ENCODE data around the gene SLC28A3.

Gene SLC28A3

GRCh38 chr9:84324811-84325210, 15.7 kb downstream of the SLC28A3 start:
- Mint-ChIP-seq H3K36me3 (ENCODE audit: low read depth) (no peaks in the 10 kb centered on the region), H3K9me3 (peaks cover 9% of the 10 kb centered on the region), H3K27me3 (ENCODE audit: low read depth) (peaks cover 5% of the 10 kb centered on the region), H3K27ac (no peak overlapping the region), H3K4me3 (no peak overlapping the region), H3K4me1 (ENCODE audit: low read depth) (peaks cover 5% of the 10 kb centered on the region)

GRCh38 chr9:84323858-84324257, 16.7 kb downstream of the SLC28A3 start:
- Mint-ChIP-seq H3K27ac (no peak overlapping the region), H3K27me3 (ENCODE audit: low read depth) (no peaks in the 10 kb centered on the region), H3K4me3 (no peak overlapping the region), H3K9me3 (peaks cover 7% of the 10 kb centered on the region), H3K36me3 (ENCODE audit: low read depth) (no peaks in the 10 kb centered on the region), H3K4me1 (ENCODE audit: low read depth) (peaks cover 5% of the 10 kb centered on the region)

GRCh38 chr9:84322828-84323227, 17.7 kb downstream of the SLC28A3 start:
- H3K9me3 Mint-ChIP-seq: peaks cover 1% of the 10 kb centered on the region
- H3K27me3 Mint-ChIP-seq (ENCODE audit: low read depth): no peaks in the 10 kb centered on the region
- no peak overlapping the region for H3K4me3 Mint-ChIP-seq
- H3K4me1 Mint-ChIP-seq (ENCODE audit: low read depth): peaks cover 5% of the 10 kb centered on the region
- H3K36me3 Mint-ChIP-seq (ENCODE audit: low read depth): no peaks in the 10 kb centered on the region
- no peak overlapping the region for H3K27ac Mint-ChIP-seq

GRCh38 chr9:84320231-84320630, 20.3 kb downstream of the SLC28A3 start:
- no peak overlapping the region for H3K4me3 Mint-ChIP-seq
- H3K9me3 Mint-ChIP-seq: no peaks in the 10 kb centered on the region
- no peaks in the 10 kb centered on the region for H3K27me3 Mint-ChIP-seq (ENCODE audit: low read depth)
- no peak overlapping the region for H3K27ac Mint-ChIP-seq
- peaks cover 5% of the 10 kb centered on the region for H3K4me1 Mint-ChIP-seq (ENCODE audit: low read depth)
- H3K36me3 Mint-ChIP-seq (ENCODE audit: low read depth): no peaks in the 10 kb centered on the region

- Mint-ChIP-seq H3K9me3 (no peaks in the 10 kb centered on the region), H3K27ac (no peak overlapping the region), H3K36me3 (ENCODE audit: low read depth) (no peaks in the 10 kb centered on the region), H3K4me3 (no peak overlapping the region), H3K4me1 (ENCODE audit: low read depth) (peaks cover 9% of the 10 kb centered on the region), H3K27me3 (ENCODE audit: low read depth) (no peaks in the 10 kb centered on the region)
These were observed 20.9 kb downstream of the SLC28A3 start for GRCh38 chr9:84319632-84320031.

GRCh38 chr9:84318981-84319380, 21.6 kb downstream of the SLC28A3 start:
- H3K4me3 Mint-ChIP-seq: no peak overlapping the region
- no peak overlapping the region for H3K27ac Mint-ChIP-seq

GRCh38 chr9:84317563-84317962, 23.0 kb downstream of the SLC28A3 start:
- H3K27ac Mint-ChIP-seq: no peak overlapping the region
- H3K4me1 Mint-ChIP-seq (ENCODE audit: low read depth): peaks cover 17% of the 10 kb centered on the region
- no peaks in the 10 kb centered on the region for H3K9me3 Mint-ChIP-seq
- no peaks in the 10 kb centered on the region for H3K36me3 Mint-ChIP-seq (ENCODE audit: low read depth)
- no peaks in the 10 kb centered on the region for H3K27me3 Mint-ChIP-seq (ENCODE audit: low read depth)
- H3K4me3 Mint-ChIP-seq: no peak overlapping the region

More at GRCh38 chr9:84318981-84319380, 21.6 kb downstream of the SLC28A3 start:
- Mint-ChIP-seq H3K9me3 (no peaks in the 10 kb centered on the region), H3K4me1 (ENCODE audit: low read depth) (peaks cover 14% of the 10 kb centered on the region), H3K36me3 (ENCODE audit: low read depth) (no peaks in the 10 kb centered on the region), H3K27me3 (ENCODE audit: low read depth) (no peaks in the 10 kb centered on the region)

- Mint-ChIP-seq H3K9me3 (no peaks in the 10 kb centered on the region), H3K4me3 (no peak overlapping the region), H3K27me3 (ENCODE audit: low read depth) (no peaks in the 10 kb centered on the region), H3K4me1 (ENCODE audit: low read depth) (peaks cover 19% of the 10 kb centered on the region), H3K27ac (peak overlapping the region; percentile 21), H3K36me3 (ENCODE audit: low read depth) (peaks cover 2% of the 10 kb centered on the region)
These were observed 25.2 kb downstream of the SLC28A3 start for GRCh38 chr9:84315278-84315877.

- Mint-ChIP-seq H3K27ac (no peak overlapping the region), H3K36me3 (ENCODE audit: low read depth) (peaks cover 2% of the 10 kb centered on the region), H3K4me1 (ENCODE audit: low read depth) (peaks cover 19% of the 10 kb centered on the region), H3K27me3 (ENCODE audit: low read depth) (no peaks in the 10 kb centered on the region), H3K4me3 (no peak overlapping the region), H3K9me3 (no peaks in the 10 kb centered on the region)
These were observed 26.3 kb downstream of the SLC28A3 start for GRCh38 chr9:84314306-84314705.

GRCh38 chr9:84310883-84311282, 29.7 kb downstream of the SLC28A3 start:
- Mint-ChIP-seq H3K4me1 (ENCODE audit: low read depth) (peaks cover 20% of the 10 kb centered on the region), H3K36me3 (ENCODE audit: low read depth) (peaks cover 2% of the 10 kb centered on the region), H3K4me3 (no peak overlapping the region), H3K9me3 (peaks cover 5% of the 10 kb centered on the region), H3K27me3 (ENCODE audit: low read depth) (no peaks in the 10 kb centered on the region), H3K27ac (no peak overlapping the region)

- Mint-ChIP-seq H3K4me3 (no peak overlapping the region), H3K27ac (no peak overlapping the region), H3K4me1 (ENCODE audit: low read depth) (peaks cover 19% of the 10 kb centered on the region), H3K36me3 (ENCODE audit: low read depth) (peaks cover 8% of the 10 kb centered on the region), H3K9me3 (peaks cover 10% of the 10 kb centered on the region), H3K27me3 (ENCODE audit: low read depth) (no peaks in the 10 kb centered on the region)
These were observed 34.9 kb downstream of the SLC28A3 start for GRCh38 chr9:84305497-84306131.

GRCh38 chr9:84304166-84304565, 36.4 kb downstream of the SLC28A3 start:
- H3K9me3 Mint-ChIP-seq: peaks cover 10% of the 10 kb centered on the region
- no peak overlapping the region for H3K27ac Mint-ChIP-seq
- peaks cover 8% of the 10 kb centered on the region for H3K36me3 Mint-ChIP-seq (ENCODE audit: low read depth)
- no peaks in the 10 kb centered on the region for H3K27me3 Mint-ChIP-seq (ENCODE audit: low read depth)
- no peak overlapping the region for H3K4me3 Mint-ChIP-seq
- peaks cover 21% of the 10 kb centered on the region for H3K4me1 Mint-ChIP-seq (ENCODE audit: low read depth)

GRCh38 chr9:84303061-84303460, 37.5 kb downstream of the SLC28A3 start:
- Mint-ChIP-seq H3K4me1 (ENCODE audit: low read depth) (peaks cover 26% of the 10 kb centered on the region), H3K27me3 (ENCODE audit: low read depth) (no peaks in the 10 kb centered on the region), H3K27ac (no peak overlapping the region)

GRCh38 chr9:84301851-84302250, 38.7 kb downstream of the SLC28A3 start:
- Mint-ChIP-seq H3K36me3 (ENCODE audit: low read depth) (peaks cover 14% of the 10 kb centered on the region), H3K4me3 (no peak overlapping the region), H3K9me3 (peaks cover 10% of the 10 kb centered on the region), H3K27me3 (ENCODE audit: low read depth) (no peaks in the 10 kb centered on the region), H3K4me1 (ENCODE audit: low read depth) (peaks cover 36% of the 10 kb centered on the region), H3K27ac (no peak overlapping the region)

More at GRCh38 chr9:84303061-84303460, 37.5 kb downstream of the SLC28A3 start:
- Mint-ChIP-seq H3K36me3 (ENCODE audit: low read depth) (peaks cover 8% of the 10 kb centered on the region), H3K4me3 (no peak overlapping the region), H3K9me3 (peaks cover 10% of the 10 kb centered on the region)

- peaks cover 14% of the 10 kb centered on the region for H3K36me3 Mint-ChIP-seq (ENCODE audit: low read depth)
- no peak overlapping the region for H3K27ac Mint-ChIP-seq
- H3K27me3 Mint-ChIP-seq (ENCODE audit: low read depth): no peaks in the 10 kb centered on the region
- H3K4me1 Mint-ChIP-seq (ENCODE audit: low read depth): peaks cover 45% of the 10 kb centered on the region
- H3K9me3 Mint-ChIP-seq: peaks cover 5% of the 10 kb centered on the region
- no peak overlapping the region for H3K4me3 Mint-ChIP-seq
These were observed 40.3 kb downstream of the SLC28A3 start for GRCh38 chr9:84300271-84300670.

Data from T-helper 1 cell treated with Interleukin-12 subunit alpha and Interleukin-12 subunit beta and Interleukin-4 antibody, amounts not matched to agents 30 μg/mL and 1 μg/mL, for 36 hours (primary cell).